KMS-11 (cell line): Measurements from ENCODE around the gene TCF7L2.

Source experiments
- H2AFZ ChIP-seq: fragments of 200-600 bp; sonication (generic); 2 replicates; pipeline ENCODE4 v1.6.1; 2016; ENCODE audit warnings: antibody characterized with exemption, mixed run types, low read depth
- H3K27ac ChIP-seq: fragments of 200-600 bp; sonication (generic); 2 replicates; pipeline ENCODE4 v1.6.1; 2016; ENCODE audit warnings: mild to moderate bottlenecking, mixed run types
- H3K27me3 ChIP-seq: fragments of 200-600 bp; sonication (generic); 2 replicates; pipeline ENCODE4 v1.6.1; 2017; ENCODE audit warnings: mild to moderate bottlenecking, low read depth, mixed run types, moderate library complexity; ENCODE audit not compliant: insufficient read depth
- H3K36me3 ChIP-seq: fragments of 200-600 bp; sonication (generic); 2 replicates; pipeline ENCODE4 v1.6.1; 2017; ENCODE audit warnings: mild to moderate bottlenecking, mixed run types; ENCODE audit not compliant: insufficient read depth
- H3K4me1 ChIP-seq: fragments of 200-600 bp; sonication (generic); 2 replicates; pipeline ENCODE4 v1.6.1; 2016; ENCODE audit warnings: mild to moderate bottlenecking, low read depth, mixed run types; ENCODE audit not compliant: poor library complexity, severe bottlenecking
- H3K4me2 ChIP-seq: fragments of 200-600 bp; sonication (generic); 2 replicates; pipeline ENCODE4 v1.7.0; 2016; ENCODE audit warnings: mild to moderate bottlenecking, mixed run types
- H3K4me3 ChIP-seq: fragments of 200-600 bp; sonication (generic); IDR thresholded peaks from 2 replicates; pipeline ENCODE4 v1.6.1; 2017; ENCODE audit warnings: low read depth, low read length, mixed read lengths; ENCODE audit not compliant: insufficient read depth
- H3K79me2 ChIP-seq: fragments of 200-600 bp; sonication (generic); 2 replicates; pipeline ENCODE4 v1.6.1; 2016; ENCODE audit warnings: low read depth, mixed run types; ENCODE audit not compliant: insufficient read depth
- H3K9ac ChIP-seq: fragments of 200-600 bp; sonication (generic); 2 replicates; pipeline ENCODE4 v1.6.1; 2016; ENCODE audit warnings: mild to moderate bottlenecking, mixed run types
- H4K20me1 ChIP-seq: fragments of 200-600 bp; sonication (generic); 2 replicates; pipeline ENCODE4 v1.6.1; 2016; ENCODE audit warnings: mild to moderate bottlenecking, mixed run types; ENCODE audit not compliant: insufficient read depth
- TF ChIP-seq, protein P1 (sequence below): fragments of 200-600 bp; sonication (generic); conservative IDR thresholded peaks from 2 replicates; pipeline ENCODE4 v1.6.1; 2017; ENCODE audit warnings: low read depth, mild to moderate bottlenecking, antibody characterized with exemption, low read length, moderate library complexity, mixed read lengths

Gene TCF7L2

GRCh38 chr10:113030453-113030852 lies 80.4 kb downstream of the TCF7L2 start:
- no peaks in the 10 kb centered on the region for H4K20me1 ChIP-seq
- H3K36me3 ChIP-seq = no peaks in the 10 kb centered on the region
- H3K79me2 ChIP-seq = no peaks in the 10 kb centered on the region
- no peak overlapping the region for H3K4me2 ChIP-seq
- no peak overlapping the region for H3K4me3 ChIP-seq
- no peaks in the 10 kb centered on the region for H3K27me3 ChIP-seq
- no peaks in the 10 kb centered on the region for H3K4me1 ChIP-seq
- no peak overlapping the region for H3K27ac ChIP-seq
- H3K9ac ChIP-seq = no peak overlapping the region
- TF ChIP-seq, protein P1, sequence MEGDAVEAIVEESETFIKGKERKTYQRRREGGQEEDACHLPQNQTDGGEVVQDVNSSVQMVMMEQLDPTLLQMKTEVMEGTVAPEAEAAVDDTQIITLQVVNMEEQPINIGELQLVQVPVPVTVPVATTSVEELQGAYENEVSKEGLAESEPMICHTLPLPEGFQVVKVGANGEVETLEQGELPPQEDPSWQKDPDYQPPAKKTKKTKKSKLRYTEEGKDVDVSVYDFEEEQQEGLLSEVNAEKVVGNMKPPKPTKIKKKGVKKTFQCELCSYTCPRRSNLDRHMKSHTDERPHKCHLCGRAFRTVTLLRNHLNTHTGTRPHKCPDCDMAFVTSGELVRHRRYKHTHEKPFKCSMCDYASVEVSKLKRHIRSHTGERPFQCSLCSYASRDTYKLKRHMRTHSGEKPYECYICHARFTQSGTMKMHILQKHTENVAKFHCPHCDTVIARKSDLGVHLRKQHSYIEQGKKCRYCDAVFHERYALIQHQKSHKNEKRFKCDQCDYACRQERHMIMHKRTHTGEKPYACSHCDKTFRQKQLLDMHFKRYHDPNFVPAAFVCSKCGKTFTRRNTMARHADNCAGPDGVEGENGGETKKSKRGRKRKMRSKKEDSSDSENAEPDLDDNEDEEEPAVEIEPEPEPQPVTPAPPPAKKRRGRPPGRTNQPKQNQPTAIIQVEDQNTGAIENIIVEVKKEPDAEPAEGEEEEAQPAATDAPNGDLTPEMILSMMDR = no peak
- H2AFZ ChIP-seq = no peak overlapping the region

DNA sequence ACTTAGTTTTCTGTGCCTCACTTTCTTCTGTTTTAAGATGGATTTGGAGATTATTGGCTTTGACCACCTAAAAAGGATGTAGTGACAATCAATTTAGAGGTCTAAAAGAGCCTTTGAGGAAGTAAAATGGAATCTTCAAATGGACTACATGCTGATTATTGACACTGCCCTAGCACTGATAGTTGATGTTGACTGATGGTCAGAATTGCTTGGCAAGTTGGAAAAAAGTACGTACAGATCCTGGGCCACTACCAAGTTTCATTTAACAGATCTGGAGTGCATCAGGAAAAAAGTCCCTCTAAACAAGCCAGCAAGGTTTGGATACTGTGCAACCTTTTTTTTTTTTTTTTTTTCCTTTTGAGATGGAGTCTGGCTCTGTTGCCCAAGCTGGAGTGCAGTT lies 81.1 kb downstream of the TCF7L2 start:
- no peak overlapping the region for H3K27ac ChIP-seq
- H3K4me1 ChIP-seq = no peaks in the 10 kb centered on the region
- H3K79me2 ChIP-seq = no peaks in the 10 kb centered on the region
- H3K4me3 ChIP-seq = no peak overlapping the region
- TF ChIP-seq, protein P1 = no peak
- H3K27me3 ChIP-seq = no peaks in the 10 kb centered on the region
- H3K4me2 ChIP-seq = no peak overlapping the region
- H4K20me1 ChIP-seq = no peaks in the 10 kb centered on the region
- H2AFZ ChIP-seq = no peak overlapping the region
- H3K9ac ChIP-seq = no peak overlapping the region
- H3K36me3 ChIP-seq = no peaks in the 10 kb centered on the region

DNA sequence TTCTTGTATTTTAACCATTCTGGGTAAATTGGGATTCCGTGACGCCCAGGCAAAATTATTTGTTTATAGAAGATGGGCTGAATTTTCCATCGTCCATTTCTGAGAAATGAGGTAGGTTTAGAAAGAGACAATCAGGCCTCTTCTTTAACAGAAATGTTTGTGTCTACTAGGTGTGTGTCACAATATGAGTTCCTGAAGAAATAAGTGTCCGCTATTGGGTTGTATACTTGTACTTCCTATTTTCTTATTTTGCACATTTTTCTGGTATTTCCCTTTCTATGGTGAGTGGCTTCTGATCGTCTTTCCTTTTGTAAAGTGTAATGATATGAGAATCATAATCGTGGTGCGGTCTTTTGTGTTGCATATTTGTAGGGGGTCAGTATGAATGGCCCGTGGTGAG lies 83.9 kb downstream of the TCF7L2 start:
- no peak overlapping the region for H3K4me3 ChIP-seq
- TF ChIP-seq, protein P1 = no peak
- H2AFZ ChIP-seq = no peak overlapping the region
- no peaks in the 10 kb centered on the region for H3K27me3 ChIP-seq
- no peak overlapping the region for H3K4me2 ChIP-seq
- no peaks in the 10 kb centered on the region for H3K79me2 ChIP-seq
- no peaks in the 10 kb centered on the region for H3K4me1 ChIP-seq
- H3K36me3 ChIP-seq = no peaks in the 10 kb centered on the region
- no peaks in the 10 kb centered on the region for H4K20me1 ChIP-seq
- H3K27ac ChIP-seq = no peak overlapping the region
- H3K9ac ChIP-seq = no peak overlapping the region

- Histone ChIP-seq H4K20me1 (no peaks in the 10 kb centered on the region), H3K27ac (no peak overlapping the region), H3K4me2 (no peak overlapping the region), H3K27me3 (no peaks in the 10 kb centered on the region), H3K9ac (no peak overlapping the region), H3K4me1 (no peaks in the 10 kb centered on the region), H3K79me2 (no peaks in the 10 kb centered on the region), H2AFZ (no peak overlapping the region), H3K36me3 (no peaks in the 10 kb centered on the region), H3K4me3 (no peak overlapping the region)
- TF ChIP-seq, protein P1 = no peak
These were observed 85.8 kb downstream of the TCF7L2 start for GRCh38 chr10:113035732-113036312.
